OCI-LY1 (cell line): ENCODE data around the gene LIAS.
A peak's percentile ranks its signal among the peaks of the same experiment; 100 is the strongest.

Source experiments
- H2AFZ ChIP-seq: fragments of 200-600 bp; sonication (generic), shearing (Covaris generic); 2 replicates; pipeline ENCODE4 v1.6.0; 2014; ENCODE audit warnings: antibody characterized with exemption, mild to moderate bottlenecking, low read length
- H3F3A ChIP-seq: fragments of 200-600 bp; sonication (generic), shearing (Covaris generic); 2 replicates; pipeline ENCODE4 v1.6.0; 2014; ENCODE audit warnings: mild to moderate bottlenecking, antibody characterized with exemption, low read length, moderate library complexity; ENCODE audit not compliant: insufficient read depth
- H3K27ac ChIP-seq: fragments of 200-600 bp; sonication (generic); 2 replicates; pipeline ENCODE4 v1.5.1; 2014; ENCODE audit warnings: low read length, mixed run types, mild to moderate bottlenecking, low read depth; ENCODE audit not compliant: poor library complexity, severe bottlenecking
- H3K27me3 ChIP-seq: fragments of 200-600 bp; sonication (generic); 2 replicates; pipeline ENCODE4 v1.6.0; 2014; ENCODE audit warnings: antibody characterized with exemption, mild to moderate bottlenecking, low read length, moderate library complexity; ENCODE audit not compliant: insufficient read depth
- H3K36me3 ChIP-seq: fragments of 200-600 bp; sonication (generic); 2 replicates; pipeline ENCODE4 v1.6.1; 2014; ENCODE audit warnings: mild to moderate bottlenecking, antibody characterized with exemption, low read length, moderate library complexity, mixed read lengths; ENCODE audit not compliant: insufficient read depth
- H3K4me1 ChIP-seq: fragments of 200-600 bp; sonication (generic); 2 replicates; pipeline ENCODE4 v1.5.1; 2014; ENCODE audit warnings: mild to moderate bottlenecking, low read length, moderate library complexity; ENCODE audit not compliant: insufficient read depth, severe bottlenecking
- H3K4me2 ChIP-seq: fragments of 200-600 bp; sonication (generic), shearing (Covaris generic); 2 replicates; pipeline ENCODE4 v1.6.1; 2014; ENCODE audit warnings: low read length
- H3K4me3 ChIP-seq: fragments of 200-600 bp; sonication (generic); 2 replicates; pipeline ENCODE4 v1.5.1; 2014; ENCODE audit warnings: low read length, low read depth, mild to moderate bottlenecking, mixed read lengths; ENCODE audit not compliant: poor library complexity, severe bottlenecking
- H3K79me2 ChIP-seq: fragments of 200-600 bp; shearing (Covaris generic); 2 replicates; pipeline ENCODE4 v1.6.1; 2016; ENCODE audit warnings: mixed run types, low read length, mixed read lengths; ENCODE audit not compliant: insufficient read depth
- H3K9ac ChIP-seq: fragments of 200-600 bp; sonication (generic), shearing (Covaris generic); 2 replicates; pipeline ENCODE4 v1.6.1; 2014; ENCODE audit warnings: mild to moderate bottlenecking, low read length, mixed read lengths
- H3K9me2 ChIP-seq: fragments of 200-600 bp; sonication (generic), shearing (Covaris generic); 2 replicates; pipeline ENCODE4 v1.6.1; 2014; ENCODE audit warnings: low read depth, mild to moderate bottlenecking, low read length, mixed read lengths
- H3K9me3 ChIP-seq: fragments of 200-600 bp; shearing (Covaris generic); 2 replicates; pipeline ENCODE4 v1.6.1; 2014; ENCODE audit warnings: low read length, mixed read lengths
- H4K20me1 ChIP-seq: fragments of 200-600 bp; sonication (generic), shearing (Covaris generic); 2 replicates; pipeline ENCODE4 v1.6.0; 2016; ENCODE audit warnings: mild to moderate bottlenecking, low read length; ENCODE audit not compliant: insufficient read depth
- CTCF ChIP-seq: fragments of 200-600 bp; sonication (generic), shearing (Covaris generic); IDR thresholded peaks from 2 replicates; pipeline ENCODE4 v1.5.1; 2017; ENCODE audit warnings: mild to moderate bottlenecking, antibody characterized with exemption, low read length, moderate library complexity, mixed read lengths
- EZH2 ChIP-seq: fragments of 200-600 bp; sonication (generic), shearing (Covaris generic); IDR thresholded peaks from 2 replicates; pipeline ENCODE4 v1.8.0; 2017; ENCODE audit warnings: borderline replicate concordance, mixed run types, mild to moderate bottlenecking, antibody characterized with exemption, low read length, moderate library complexity, mixed read lengths

LIAS gene

DNA sequence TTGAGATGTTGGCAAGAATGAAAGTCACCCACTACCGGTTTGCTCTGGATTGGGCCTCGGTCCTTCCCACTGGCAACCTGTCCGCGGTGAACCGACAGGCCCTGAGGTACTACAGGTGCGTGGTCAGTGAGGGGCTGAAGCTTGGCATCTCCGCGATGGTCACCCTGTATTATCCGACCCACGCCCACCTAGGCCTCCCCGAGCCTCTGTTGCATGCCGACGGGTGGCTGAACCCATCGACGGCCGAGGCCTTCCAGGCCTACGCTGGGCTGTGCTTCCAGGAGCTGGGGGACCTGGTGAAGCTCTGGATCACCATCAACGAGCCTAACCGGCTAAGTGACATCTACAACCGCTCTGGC lies 12.4 kb upstream of the LIAS start:
- H3K9me2 ChIP-seq: no peaks in the 10 kb centered on the region
- no peak overlapping the region for H2AFZ ChIP-seq
- H3K27ac ChIP-seq: no peak overlapping the region
- peaks cover 18% of the 10 kb centered on the region for H3K36me3 ChIP-seq
- no peaks in the 10 kb centered on the region for H4K20me1 ChIP-seq
- H3K4me2 ChIP-seq: peak overlapping the region; percentile 78
- H3K27me3 ChIP-seq: no peaks in the 10 kb centered on the region
- no peaks in the 10 kb centered on the region for H3K9me3 ChIP-seq
- H3K4me1 ChIP-seq: peaks cover 18% of the 10 kb centered on the region
- H3F3A ChIP-seq: peaks cover 15% of the 10 kb centered on the region; the same call in 1 of the 2 replicates
- H3K4me3 ChIP-seq: peak overlapping the region; percentile 57
- no peak for TF ChIP-seq EZH2
- no peak for TF ChIP-seq CTCF
- H3K9ac ChIP-seq: peak overlapping the region; percentile 37; the same call in 1 of the 2 replicates
- no peaks in the 10 kb centered on the region for H3K79me2 ChIP-seq

DNA sequence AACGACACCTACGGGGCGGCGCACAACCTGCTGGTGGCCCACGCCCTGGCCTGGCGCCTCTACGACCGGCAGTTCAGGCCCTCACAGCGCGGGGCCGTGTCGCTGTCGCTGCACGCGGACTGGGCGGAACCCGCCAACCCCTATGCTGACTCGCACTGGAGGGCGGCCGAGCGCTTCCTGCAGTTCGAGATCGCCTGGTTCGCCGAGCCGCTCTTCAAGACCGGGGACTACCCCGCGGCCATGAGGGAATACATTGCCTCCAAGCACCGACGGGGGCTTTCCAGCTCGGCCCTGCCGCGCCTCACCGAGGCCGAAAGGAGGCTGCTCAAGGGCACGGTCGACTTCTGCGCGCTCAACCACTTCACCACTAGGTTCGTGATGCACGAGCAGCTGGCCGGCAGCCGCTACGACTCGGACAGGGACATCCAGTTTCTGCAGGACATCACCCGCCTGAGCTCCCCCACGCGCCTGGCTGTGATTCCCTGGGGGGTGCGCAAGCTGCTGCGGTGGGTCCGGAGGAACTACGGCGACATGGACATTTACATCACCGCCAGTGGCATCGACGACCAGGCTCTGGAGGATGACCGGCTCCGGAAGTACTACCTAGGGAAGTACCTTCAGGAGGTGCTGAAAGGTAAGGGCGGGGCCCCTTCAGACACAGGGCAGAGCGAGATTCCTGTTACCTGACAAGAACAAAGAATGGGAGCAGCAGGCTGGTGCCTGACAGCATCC lies 11.8 kb upstream of the LIAS start:
- Histone ChIP-seq H3K4me3 (peak overlapping the region; percentile 57), H3F3A (peaks cover 15% of the 10 kb centered on the region; the same call in 1 of the 2 replicates), H3K4me1 (peaks cover 18% of the 10 kb centered on the region), H3K9ac (peak overlapping the region; percentile 37; the same call in 1 of the 2 replicates), H3K9me3 (no peaks in the 10 kb centered on the region), H4K20me1 (no peaks in the 10 kb centered on the region), H3K79me2 (no peaks in the 10 kb centered on the region), H3K9me2 (no peaks in the 10 kb centered on the region), H3K27ac (peak overlapping the region; percentile 5), H3K27me3 (no peaks in the 10 kb centered on the region), H3K4me2 (peak overlapping the region; percentile 78), H3K36me3 (peaks cover 23% of the 10 kb centered on the region), H2AFZ (no peak overlapping the region)
- peak; percentile 46 for TF ChIP-seq CTCF
- TF ChIP-seq EZH2: no peak

DNA sequence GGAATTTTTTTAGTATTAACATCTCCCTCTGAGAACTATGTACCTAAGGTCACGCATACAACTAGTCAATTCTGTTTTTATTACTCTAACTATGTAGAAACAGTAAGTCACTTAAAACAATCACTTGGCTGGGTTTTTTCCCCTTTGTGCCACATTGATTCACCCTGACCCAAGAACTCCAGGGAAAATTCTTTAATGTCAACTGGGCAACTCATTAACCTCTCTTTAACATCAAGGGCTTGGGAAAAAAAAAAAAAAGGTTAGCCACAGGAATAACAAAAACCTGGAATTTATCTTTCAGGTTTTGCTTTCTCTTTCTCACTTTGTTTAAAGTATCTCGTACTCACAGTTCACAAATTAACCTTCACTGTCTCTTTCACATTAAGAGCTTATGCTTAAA lies 8.2 kb upstream of the LIAS start:
- Histone ChIP-seq H3K9me2 (no peaks in the 10 kb centered on the region), H3K9ac (no peak overlapping the region), H3K4me3 (no peak overlapping the region), H2AFZ (no peak overlapping the region), H3K27me3 (no peaks in the 10 kb centered on the region), H3K9me3 (no peaks in the 10 kb centered on the region), H3K36me3 (peaks cover 59% of the 10 kb centered on the region), H3F3A (peaks cover 20% of the 10 kb centered on the region; the same call in 1 of the 2 replicates), H3K4me1 (peaks cover 18% of the 10 kb centered on the region), H3K79me2 (no peaks in the 10 kb centered on the region), H4K20me1 (no peaks in the 10 kb centered on the region), H3K27ac (no peak overlapping the region), H3K4me2 (no peak overlapping the region)
- TF ChIP-seq CTCF: no peak
- TF ChIP-seq EZH2: no peak
